GM21423 (cell line): ENCODE results near the gene TKT.

Experiments
- ATAC-seq: cut with Tn5 transposase; IDR thresholded peaks from one replicate; pipeline ENCODE4 v1.9.1; 2021; ENCODE audit warnings: mild to moderate bottlenecking, moderate library complexity; ENCODE audit not compliant: unreplicated experiment

TKT gene

DNA sequence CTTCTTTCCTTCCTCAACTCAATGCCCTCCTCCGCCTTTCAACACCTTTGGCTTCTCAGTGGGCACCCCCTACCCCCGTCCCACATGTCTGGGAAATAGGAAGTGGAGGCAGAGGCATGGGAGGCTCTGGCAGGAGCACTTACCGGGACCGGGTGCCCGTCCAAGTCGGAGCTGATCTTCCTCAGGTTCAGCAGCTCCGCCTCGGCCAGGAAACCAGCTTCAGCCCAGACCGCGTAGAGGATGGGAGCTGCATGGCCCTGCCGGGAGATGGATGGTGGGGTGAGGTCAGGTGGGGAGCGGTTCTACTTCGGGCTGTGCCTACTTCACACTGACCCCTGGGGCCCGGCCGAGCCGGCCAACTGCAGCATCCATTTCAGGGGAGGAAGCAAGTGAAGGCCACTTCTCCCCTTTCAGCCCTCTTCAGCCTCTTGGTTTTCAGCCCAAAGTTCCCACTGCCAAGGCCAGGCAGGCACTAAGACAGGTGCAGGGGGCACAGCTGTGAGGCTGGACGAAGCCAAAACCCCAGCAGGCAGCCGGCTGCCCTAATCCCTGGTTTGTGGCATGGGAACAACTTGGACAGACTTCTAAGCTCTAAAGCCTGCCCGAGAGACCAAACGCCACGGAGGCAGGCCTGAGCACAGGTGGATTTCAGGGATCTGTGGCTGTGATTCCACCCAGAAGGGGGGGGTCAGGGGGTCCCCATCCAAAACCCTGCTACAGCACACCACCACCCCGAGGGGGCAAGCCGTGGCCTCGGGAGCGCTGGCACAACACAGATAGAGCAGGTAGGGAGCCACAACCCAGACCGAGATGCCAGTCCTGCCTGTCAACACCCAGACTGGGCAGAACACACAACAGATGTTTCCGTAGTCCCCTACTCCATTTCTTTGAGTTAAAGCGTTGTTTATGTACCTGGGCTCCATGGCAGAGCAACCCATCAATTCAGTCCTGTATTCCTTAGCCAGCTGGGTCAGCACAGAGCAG is 14.5 kb downstream of the TKT start:
- no peak for ATAC-seq

DNA sequence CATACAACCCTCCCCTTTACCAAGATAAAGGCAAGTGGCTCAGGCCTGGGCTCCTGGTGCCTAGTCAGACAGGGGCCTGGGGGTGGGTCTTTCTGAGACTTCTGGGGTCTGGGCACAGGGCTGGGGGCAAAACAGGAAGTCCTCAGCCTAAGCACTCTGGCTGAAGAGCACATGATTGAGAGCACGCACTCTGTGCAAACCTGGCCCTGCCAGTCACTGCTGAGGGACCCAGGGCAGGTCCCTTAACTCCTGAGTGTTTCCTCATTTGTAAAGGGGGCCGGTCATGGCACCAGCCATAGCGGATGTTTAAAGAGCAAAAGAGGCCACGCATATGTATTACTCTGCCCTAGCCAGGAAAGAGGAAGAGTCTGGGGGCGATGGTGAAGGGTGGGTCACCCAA is 16.0 kb downstream of the TKT start:
- ATAC-seq: no peak

GRCh38 chr3:53238886-53239285 is 16.9 kb downstream of the TKT start:
- ATAC-seq: no peak

DNA sequence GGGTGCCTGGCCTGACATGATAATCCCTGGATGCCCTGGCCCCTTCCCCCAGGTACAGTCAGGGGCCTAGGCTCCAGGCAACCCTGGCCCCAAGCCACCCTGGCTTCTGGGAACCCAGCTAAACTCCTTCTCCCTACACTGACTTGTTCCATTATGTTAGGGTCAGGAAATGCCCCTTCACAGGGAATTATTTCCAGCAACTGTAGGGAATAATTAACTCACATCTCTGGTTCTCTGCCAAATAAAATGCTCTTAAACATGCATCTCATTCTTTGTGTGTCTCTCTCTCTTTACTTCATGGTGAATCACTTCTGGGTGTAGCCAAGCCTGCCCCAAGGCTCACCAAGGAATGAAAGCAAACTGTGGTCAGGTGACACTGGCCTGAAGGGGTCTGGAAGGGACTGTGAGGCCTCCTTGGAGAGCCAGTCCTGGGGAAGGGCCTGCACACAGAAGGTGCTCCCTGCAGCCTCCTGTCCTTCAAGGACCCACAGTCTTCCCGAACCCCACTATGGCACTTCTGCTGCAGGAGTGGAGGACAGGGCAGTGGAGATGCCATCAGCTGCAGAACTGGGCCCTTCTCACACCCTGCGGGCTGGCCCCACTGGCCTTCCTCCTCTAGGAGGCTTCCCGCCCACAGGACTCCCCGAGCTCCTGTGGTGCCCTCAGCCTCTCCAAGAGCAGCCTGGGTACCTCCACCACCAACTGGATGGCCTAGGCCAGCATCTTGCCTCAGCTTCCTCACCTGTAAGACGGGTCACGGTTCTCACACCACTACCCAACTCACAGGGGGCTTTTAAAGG is 17.6 kb downstream of the TKT start:
- ATAC-seq: no peak

- no peak for ATAC-seq
Observed at GRCh38 chr3:53236112-53236841, 19.5 kb downstream of the TKT start.

GRCh38 chr3:53235545-53235944 is 20.3 kb downstream of the TKT start:
- ATAC-seq: no peak

- no peak for ATAC-seq
Observed at GRCh38 chr3:53234841-53235232, 21.0 kb downstream of the TKT start.

DNA sequence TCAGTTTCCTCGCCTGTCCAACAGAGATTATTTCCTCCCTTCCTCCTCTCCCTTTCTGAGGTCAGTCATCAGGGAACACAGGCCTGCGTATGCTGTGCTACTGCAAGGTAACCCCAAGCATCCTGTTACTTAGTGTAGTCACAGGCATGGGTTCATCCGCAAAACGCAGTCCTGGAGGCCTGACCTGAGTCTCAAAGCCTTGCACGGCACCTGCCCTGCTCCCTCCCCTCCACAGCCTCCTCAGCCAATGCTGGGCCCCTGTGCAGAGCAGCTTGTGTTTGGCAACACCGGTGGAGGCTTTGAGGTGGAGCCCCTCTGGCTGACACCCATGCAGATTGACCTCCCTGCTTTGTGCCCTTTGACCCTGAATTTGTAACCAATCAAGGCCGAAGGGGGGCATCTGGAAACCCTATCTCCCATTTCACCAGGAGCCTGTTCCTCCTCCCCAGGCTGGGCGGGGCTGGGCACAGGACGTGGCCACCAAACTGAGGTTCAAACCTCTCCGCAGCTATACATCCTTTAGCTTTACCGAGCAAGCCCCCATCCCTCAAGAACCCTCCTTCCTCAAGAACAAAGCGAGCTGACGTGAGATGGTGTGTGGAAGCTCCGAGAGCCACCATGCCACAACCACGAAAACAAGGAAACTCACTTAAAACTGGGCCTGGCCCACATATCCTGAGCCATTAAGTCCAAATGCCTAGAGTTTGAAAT is 21.5 kb downstream of the TKT start:
- no peak for ATAC-seq

DNA sequence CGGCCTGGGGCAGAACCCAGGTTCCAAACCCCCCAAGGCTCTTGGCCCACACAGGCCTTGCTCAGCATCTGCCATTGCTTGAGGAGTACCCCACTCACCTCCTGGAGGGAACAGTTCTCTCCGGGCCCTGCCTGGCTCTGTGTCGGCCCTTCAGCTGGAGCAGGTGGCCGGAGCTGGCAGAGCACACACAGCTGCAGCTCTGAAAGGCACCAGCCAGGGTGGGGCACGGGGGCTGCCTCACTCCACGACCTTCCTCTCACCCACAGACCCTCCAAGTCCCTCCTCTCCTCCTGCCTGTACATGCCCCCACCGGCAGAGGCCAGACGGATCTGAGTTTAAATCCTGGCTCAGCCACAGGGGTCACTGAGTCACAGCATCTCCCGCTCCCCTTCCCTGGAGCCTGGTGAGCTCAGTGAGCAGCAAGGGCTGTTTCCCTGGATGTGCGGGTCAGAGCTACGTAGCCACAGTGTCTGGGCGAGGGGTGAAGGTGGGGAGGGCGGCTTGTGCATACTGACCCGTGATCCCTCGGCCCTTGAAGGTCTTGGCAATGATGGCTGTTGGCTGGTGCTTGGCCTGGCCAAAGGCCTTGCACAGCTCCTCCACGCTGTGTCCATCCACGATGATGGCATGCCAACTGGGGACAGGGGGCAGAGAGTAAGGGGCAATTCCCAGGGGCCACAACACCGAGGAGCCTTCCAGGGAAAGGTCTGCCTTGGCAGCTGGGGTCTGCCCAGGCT is 23.0 kb downstream of the TKT start:
- no peak for ATAC-seq

DNA sequence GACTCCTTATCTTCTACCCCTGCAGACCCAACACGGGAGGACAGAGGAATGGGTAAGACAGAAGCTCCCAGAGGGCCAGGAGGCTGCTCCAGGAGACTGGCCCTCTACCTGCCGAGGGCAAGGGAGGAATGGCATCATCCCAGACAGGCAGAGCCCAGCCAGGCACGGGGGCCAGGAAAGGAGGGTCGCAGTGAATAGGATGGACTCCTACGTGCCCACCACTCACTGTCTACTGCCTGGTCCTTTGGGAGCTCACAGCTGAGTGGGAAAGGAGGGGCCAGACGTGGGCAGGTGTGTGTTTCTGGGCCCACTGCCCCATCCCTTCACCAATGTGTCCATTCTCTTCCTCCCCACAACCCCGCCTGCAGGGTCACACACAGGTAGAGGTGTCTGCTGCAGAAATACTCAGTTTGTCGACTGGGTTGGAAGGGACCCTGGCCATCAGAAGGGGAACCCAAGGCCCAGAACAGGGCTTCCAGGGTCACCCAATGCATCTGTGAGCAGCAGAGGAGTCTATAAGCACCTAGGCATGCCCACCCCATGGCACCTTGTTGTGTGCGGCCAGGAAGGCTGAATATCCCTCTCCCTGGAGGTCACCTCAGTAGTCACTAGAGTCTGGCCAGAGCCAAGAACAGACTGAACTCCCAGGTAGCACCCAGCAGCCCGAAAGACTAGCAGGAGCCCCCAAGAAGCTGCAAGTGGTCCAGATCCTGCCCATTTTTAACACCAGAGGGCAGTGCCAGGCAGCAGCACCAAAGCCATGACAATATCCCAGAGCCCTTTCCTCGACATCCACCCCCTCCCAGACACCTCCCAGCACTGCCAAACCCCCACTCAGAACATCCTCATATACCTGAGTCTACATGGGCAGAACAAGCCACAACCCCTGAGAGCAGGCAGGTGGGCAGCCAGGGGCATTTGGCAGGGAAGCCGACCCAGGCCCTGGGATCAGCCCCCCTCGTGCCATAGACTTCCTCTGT is 24.0 kb downstream of the TKT start:
- ATAC-seq: no peak

DNA sequence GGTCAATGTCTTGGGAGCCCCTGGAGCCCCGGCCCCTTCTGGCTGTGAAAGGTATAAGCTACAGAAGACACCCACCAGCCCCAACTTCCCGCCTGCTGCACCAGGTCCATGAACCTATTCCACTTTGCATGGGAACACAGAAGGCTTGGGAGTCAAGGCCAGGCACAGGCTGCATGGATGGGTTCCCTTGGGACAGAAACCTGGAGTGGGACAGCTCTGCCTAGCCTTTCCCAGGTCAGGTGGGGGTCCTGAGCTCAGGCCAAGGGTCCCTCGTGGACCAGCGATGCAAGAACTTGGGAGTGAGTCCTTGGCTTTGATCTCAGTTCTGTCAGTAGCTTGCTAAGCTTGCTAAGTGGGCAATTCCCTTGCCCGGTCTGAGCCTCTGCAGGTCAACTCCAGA is 25.0 kb downstream of the TKT start:
- ATAC-seq: no peak

- ATAC-seq: no peak
Observed at GRCh38 chr3:53230041-53230621, 25.7 kb downstream of the TKT start.

DNA sequence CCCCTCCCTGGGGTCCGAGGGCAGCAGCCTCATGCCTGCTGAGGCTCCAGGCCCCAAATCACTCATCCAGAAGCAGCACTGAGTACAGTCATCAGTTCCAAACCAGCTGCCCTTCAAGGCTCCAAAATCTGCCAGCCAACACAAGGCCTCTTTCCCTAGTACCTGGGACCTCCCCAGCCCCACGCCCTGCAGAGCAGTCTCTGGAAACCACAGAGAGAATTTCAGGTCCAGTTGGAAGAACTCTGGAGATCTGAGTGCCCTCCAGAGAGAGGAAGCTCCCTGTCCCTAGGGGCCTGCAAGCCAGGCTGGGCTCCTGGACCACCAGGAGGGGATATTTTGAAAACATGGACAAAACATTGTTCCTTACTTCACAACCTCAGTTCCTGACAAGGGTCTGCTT is 26.2 kb downstream of the TKT start:
- no peak for ATAC-seq

DNA sequence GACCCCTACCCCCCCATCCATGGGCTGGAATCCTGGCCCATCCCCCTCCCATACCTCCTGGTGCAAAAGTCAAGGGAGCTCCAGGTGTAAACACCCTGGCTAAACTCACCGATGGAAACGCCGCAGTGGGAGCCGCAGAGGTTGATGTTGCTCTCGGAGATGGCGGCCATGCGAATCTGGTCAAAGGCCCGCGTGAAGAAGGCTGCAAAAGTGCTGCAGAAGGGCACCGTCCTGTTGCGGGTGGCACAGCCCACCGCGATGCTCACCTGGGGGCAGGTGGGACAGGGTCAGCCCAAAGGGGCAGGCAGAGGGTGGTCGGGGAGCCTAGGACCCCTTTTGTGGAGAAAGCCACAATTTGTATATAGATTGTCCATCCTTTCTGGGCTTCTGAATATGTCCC is 26.7 kb downstream of the TKT start:
- ATAC-seq: no peak

DNA sequence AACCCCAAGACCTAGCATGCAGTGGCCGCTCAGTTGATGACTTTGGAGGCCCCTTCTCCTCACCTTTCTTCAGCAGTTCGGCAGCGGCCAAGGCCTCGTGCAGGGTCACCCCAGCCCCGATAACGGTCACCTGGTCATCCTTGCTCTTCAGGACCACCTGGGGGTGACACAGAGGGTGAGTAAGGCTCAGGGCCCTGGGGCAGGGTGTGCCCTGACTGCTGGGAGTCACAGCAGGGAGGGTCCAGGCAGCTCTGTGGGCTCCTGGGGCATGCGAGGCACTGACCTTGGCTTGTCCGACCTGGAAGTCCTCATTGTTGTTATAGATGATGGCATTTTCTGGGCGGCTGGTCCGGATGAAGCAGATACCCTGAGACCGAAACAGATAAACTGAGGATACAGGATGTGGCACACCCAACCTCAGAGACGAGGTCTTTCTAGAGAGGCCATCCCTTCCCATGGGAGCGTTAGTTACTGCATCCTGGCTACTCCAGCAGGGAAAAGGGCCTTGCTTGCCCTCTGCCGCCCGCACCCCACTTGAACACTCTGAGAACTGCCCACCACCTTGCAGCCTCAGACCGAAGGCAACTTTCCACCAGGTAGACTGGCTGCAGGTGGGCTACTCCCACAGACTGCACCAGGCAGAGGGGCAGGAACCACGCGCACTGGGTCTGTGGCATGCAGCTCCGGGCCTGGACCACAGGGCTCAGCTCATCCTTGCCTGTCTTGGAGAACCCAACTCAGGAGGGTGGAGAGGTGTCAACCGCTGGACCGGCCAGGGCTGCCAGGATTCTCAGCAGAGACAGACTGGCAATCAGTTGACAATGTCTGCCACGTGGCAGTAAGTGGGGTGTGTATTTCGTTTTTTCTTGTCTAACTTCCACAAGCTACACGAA is 27.6 kb downstream of the TKT start:
- no peak for ATAC-seq

- no peak for ATAC-seq
Observed at GRCh38 chr3:53226841-53227407, 28.9 kb downstream of the TKT start.
